Fibroblast of the aortic adventitia (primary cell): ENCODE results near the gene HECW1. TPM values are rescaled to one million over a fixed set of nuclear protein-coding genes. Genes with fewer than 3 reads are reported as not detected.

ENCODE experiments used
- DNase-seq: peaks from one replicate; pipeline ENCODE4 v3.0.0-alpha.2; 2010; ENCODE audit warnings: low read depth
- H3K4me3 ChIP-seq: 2 replicates; pipeline ENCODE4 v1.5.1; 2011; ENCODE audit warnings: low read depth, mild to moderate bottlenecking, control low read depth, low read length, moderate library complexity
- total RNA-seq: library from RNA; depleted of rRNA; stranded (reverse); fragments of >200 nt; gene quantifications from 2 replicates; pipeline ENCODE4 v1.2.3, GENCODE V29; 2012; ENCODE audit warnings: low replicate concordance
- TF ChIP-seq, protein P1 (sequence below): IDR thresholded peaks from 2 replicates; pipeline ENCODE4 v1.5.1; 2011; ENCODE audit warnings: mild to moderate bottlenecking, low read length, control low read depth, inconsistent platforms; ENCODE audit not compliant: insufficient read depth

HECW1 gene
- total RNA-seq, 1 donor: 3.6 TPM

DNA sequence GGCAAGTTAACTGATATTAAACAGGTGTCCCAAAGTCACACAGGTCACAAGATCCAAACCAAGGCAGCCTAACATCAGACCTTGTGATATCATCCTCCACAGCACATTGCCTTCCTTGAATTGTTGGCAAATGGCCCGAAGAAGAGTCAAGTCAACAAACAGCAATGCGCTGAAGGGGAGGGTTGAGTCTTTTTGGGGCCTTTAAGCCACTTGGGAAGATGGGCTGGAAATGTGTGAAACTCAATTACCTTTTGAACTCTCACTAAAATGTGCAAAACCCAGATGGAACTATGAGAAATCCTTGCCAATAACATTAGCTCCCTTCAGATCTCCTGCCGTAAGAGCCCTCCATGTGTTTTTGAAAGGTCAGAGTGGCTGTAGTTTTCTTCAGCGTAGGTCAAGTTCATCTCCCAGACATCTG is 422.6 kb downstream of the HECW1 start:
- TF ChIP-seq, protein P1, sequence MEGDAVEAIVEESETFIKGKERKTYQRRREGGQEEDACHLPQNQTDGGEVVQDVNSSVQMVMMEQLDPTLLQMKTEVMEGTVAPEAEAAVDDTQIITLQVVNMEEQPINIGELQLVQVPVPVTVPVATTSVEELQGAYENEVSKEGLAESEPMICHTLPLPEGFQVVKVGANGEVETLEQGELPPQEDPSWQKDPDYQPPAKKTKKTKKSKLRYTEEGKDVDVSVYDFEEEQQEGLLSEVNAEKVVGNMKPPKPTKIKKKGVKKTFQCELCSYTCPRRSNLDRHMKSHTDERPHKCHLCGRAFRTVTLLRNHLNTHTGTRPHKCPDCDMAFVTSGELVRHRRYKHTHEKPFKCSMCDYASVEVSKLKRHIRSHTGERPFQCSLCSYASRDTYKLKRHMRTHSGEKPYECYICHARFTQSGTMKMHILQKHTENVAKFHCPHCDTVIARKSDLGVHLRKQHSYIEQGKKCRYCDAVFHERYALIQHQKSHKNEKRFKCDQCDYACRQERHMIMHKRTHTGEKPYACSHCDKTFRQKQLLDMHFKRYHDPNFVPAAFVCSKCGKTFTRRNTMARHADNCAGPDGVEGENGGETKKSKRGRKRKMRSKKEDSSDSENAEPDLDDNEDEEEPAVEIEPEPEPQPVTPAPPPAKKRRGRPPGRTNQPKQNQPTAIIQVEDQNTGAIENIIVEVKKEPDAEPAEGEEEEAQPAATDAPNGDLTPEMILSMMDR: no peak
- no peak overlapping the region for H3K4me3 ChIP-seq
- no peak for DNase-seq

DNA sequence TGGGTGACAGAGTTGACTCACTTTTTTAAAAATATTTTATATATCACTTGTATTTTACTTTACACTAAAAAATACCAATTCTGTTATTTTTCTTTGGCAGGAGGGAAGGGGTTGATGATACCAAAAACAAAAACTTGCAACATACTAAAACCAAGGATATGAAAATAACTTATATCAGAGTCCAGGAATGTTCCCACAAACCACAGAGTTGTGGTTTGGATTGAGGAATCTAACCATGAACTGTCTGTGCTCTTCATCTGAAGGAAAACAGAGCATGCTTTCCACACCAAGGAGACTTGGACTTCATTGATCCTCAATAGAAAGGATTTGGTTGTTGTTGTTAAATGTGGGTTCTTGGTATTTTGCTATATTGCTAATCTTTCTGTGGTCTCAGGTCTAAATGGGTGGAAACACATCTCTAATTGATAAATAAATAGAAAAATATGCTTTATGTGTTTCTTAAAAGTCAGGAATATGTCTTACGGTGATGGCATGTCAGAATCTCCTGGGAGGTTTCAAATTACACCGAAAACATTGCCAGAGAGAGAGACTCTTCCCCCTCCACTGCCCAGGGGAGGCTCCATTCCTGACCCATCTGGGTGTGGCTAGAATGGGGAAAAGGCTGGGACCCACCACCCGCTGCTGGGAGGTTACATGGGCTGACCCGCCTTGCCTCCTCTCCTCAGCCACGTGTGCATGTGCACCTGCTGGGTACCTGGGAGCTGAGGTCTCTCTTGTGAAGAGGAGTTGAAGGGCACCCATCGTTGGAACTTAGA is 423.6 kb downstream of the HECW1 start:
- DNase-seq: peak; percentile 92
- no peak overlapping the region for H3K4me3 ChIP-seq
- TF ChIP-seq, protein P1: no peak

DNA sequence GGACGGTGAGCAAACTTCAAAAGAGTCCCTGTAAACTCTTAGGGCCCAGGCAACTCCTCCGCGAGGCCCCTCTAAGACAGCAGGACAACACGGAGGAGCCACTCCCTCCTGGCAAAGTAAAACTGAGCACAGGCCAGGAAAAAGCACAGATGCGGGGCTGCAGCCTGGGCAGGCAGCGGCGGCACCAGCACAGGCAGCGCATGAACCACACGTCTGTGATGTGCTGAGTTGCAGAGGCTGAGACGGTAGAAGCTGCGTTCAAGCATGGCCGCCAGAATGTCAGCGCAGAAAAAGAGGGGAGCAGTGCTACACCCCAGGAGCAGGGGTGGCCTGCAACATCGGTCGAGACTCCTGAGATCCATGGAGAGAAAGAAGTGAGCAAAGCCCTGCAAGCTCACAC is 424.3 kb downstream of the HECW1 start:
- TF ChIP-seq, protein P1: no peak
- DNase-seq: no peak
- no peak overlapping the region for H3K4me3 ChIP-seq

DNA sequence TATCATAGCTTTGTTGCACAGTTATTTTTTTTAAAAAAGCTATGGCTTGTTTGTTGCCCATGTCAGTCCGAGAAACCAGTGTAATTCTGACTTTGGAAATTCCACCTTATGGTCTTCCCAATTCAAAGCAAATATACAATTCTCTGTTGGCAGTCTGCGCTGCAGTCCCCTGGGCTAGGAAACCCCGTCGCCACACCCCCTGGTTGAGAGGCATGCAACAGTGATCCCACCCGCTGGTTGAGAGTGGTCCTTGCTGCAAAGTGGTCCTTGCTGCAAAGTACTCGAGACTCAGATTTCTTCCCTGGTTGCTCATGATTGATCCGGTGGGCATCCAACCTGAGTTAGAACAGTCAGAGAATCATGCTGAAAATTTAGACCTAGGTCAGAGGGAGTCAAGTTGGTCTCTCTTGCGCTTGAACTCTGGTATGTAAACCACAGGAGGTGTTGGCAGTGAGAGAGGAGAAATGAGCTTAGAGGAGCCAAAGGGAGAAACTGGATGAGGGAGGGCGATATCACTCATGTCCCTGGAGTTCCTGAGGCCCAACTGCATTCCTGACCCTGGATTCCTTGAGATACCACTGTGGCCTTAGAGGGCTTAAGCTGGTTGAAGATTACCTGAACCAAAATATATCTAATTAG is 425.4 kb downstream of the HECW1 start:
- H3K4me3 ChIP-seq: no peak overlapping the region
- DNase-seq: peak; percentile 44
- TF ChIP-seq, protein P1: no peak

DNA sequence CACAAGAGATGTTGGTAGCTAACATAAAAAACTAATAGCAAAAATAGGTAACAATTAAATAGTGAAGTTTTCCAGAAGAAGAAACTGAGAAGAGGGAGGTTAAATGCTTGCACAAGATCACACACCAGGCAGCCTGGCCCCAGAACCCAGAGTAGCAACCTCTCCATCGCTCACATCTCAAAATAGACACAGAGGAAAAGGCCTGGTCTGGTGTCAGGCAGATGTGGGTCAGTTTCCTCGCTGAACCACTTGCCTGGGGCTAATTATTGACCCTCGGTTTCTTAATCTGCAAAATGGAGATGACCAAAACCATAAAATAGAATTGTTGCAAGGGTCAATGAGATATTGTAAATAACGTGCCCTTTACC is 425.9 kb downstream of the HECW1 start:
- TF ChIP-seq, protein P1: no peak
- H3K4me3 ChIP-seq: no peak overlapping the region
- DNase-seq: no peak

DNA sequence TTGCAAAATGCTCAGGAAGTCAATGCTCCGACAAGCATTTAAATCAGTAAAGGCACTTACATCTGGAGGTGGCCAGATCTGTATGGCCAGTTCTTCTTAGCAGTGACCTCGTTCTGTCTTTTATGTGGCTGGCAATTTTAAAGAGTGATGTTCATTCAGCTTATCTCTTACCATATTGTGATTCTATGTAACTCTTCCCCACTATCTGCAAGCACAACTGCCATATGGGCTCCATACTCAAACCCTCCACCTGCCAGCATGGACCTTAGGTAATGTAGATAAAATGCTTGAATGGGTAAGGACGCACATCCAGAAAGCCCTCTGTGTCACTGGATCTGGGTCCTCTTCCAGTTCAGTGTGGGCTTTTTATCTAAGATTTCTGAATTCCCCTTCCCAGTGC is 428.0 kb downstream of the HECW1 start:
- H3K4me3 ChIP-seq: no peak overlapping the region
- TF ChIP-seq, protein P1: no peak
- DNase-seq: no peak

DNA sequence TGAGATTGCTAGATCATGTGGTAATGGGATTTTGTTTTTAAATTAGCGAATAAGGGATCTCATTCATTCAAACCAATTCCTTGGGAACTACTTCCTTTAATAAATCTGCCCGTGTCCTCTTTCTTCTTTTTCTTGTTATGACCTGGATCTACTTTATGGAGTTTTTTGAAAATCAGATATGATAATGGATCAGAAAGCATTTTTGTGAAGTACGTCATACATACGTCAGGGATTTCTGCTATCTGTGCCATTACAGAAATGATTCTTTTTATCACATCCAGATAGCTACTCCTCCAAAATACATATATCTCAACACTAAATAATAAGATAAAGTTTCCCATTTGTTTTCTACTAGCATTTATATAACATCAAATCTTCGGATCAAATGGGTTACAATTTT is 430.3 kb downstream of the HECW1 start:
- DNase-seq: no peak
- H3K4me3 ChIP-seq: no peak overlapping the region
- TF ChIP-seq, protein P1: no peak
